Measurements from ENCODE around the gene RTEL1. TPM values are rescaled to one million over a fixed set of nuclear protein-coding genes. Genes with fewer than 3 reads are reported as not detected.
"Not testable (repeated sequence)": the region's sequence is repeated elsewhere in the genome, so short reads cannot be mapped to it uniquely, and the experiment has no call there.

Gene RTEL1
- total RNA-seq, 1 experiment from 2014 or later: 51.1 TPM

DNA sequence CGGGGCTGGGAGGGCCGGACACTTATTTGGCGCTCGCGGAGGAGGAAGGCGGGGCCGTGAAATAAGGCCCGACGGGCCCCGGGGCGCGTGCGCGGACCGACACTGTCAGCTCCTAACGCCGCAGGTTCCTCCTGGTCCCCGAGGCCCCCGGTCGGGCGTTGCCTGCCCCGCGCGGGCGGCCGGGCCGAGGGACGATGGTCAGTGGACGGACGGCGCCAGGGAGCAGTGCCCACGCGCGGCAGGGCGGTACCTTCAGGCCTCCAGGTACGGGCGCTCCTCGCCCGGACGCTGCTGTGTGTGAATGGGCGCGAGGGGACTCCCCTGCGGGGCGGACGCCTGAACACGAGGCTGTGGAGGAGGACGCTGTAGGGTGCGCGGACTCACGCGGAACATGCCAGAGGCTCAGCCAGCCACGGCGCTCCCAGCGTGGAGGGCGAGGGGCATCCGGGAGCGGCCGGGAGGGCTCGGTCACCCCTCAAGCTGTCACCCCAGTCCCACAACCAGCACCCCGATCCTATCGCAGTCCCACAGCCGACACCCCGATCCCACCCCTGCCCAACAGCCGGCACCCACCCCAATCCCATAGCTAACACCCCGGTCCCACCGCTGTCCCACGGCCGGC lies 30.9 kb upstream of the RTEL1 start:
- peaks cover 18% of the 10 kb centered on the region for H3K4me1 ChIP-seq
- intact Hi-C loops (cut with micrococcal nuclease; ENCODE audit: unreplicated experiment): loop anchor here (2.0 to 10.0 kb wide), 4 partner anchors 16 to 268 kb away; partner anchors contain the start of genes ABHD16B, DNAJC5, RTEL1 and TPD52L2
- TF ChIP-seq, protein P1, sequence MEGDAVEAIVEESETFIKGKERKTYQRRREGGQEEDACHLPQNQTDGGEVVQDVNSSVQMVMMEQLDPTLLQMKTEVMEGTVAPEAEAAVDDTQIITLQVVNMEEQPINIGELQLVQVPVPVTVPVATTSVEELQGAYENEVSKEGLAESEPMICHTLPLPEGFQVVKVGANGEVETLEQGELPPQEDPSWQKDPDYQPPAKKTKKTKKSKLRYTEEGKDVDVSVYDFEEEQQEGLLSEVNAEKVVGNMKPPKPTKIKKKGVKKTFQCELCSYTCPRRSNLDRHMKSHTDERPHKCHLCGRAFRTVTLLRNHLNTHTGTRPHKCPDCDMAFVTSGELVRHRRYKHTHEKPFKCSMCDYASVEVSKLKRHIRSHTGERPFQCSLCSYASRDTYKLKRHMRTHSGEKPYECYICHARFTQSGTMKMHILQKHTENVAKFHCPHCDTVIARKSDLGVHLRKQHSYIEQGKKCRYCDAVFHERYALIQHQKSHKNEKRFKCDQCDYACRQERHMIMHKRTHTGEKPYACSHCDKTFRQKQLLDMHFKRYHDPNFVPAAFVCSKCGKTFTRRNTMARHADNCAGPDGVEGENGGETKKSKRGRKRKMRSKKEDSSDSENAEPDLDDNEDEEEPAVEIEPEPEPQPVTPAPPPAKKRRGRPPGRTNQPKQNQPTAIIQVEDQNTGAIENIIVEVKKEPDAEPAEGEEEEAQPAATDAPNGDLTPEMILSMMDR (IDR thresholded peaks at IDR 0.05; ENCODE audit: insufficient read depth in 1 of 2, low read depth in 1 of 2, low read length in 1 of 2, severe bottlenecking in 1 of 2, unreplicated experiment in 1 of 2): no peak
- DNase-seq: peak; percentile 98 to 100
- no peaks in the 10 kb centered on the region for H3K27me3 ChIP-seq (replicated peaks; ENCODE audit: control insufficient read depth, insufficient read depth, low read length)
- Mint-ChIP-seq H3K4me3 (ENCODE audit: unreplicated experiment) (peak overlapping the region; percentile 80), H3K9me3 (ENCODE audit: unreplicated experiment) (no peaks in the 10 kb centered on the region), H3K4me1 (ENCODE audit: low read depth, unreplicated experiment) (peaks cover 25% of the 10 kb centered on the region), H3K27ac (ENCODE audit: unreplicated experiment) (peak overlapping the region; percentile 80), H3K36me3 (ENCODE audit: insufficient read depth, unreplicated experiment) (peaks cover 43% of the 10 kb centered on the region), H3K27me3 (ENCODE audit: insufficient read depth, unreplicated experiment) (no peaks in the 10 kb centered on the region)
- peak overlapping the region; percentile 91 for H3K4me3 ChIP-seq (ENCODE audit: low read depth, low read length)
- no TSS peak for BruUV-seq (replicated peaks)
- CTCF ChIA-PET: interaction anchor here (0.5 to 1.7 kb wide), 8 partner anchors 15 to 376 kb away, joined by 3 to 18 read pairs (median 7); partner anchors contain the start of genes HELZ2, PTK6 and RTEL1
- no peaks in the 10 kb centered on the region for H3K9me3 ChIP-seq
- POLR2A ChIA-PET: interaction anchor here (0.5 to 1.8 kb wide), 13 partner anchors 8 to 1202 kb away, joined by 3 to 30 read pairs (median 3); partner anchors contain the start of genes HELZ2, RTEL1, TPD52L2 and UCKL1
- no peaks in the 10 kb centered on the region for H3K36me3 ChIP-seq (ENCODE audit: control insufficient read depth, insufficient read depth, low read length)

GRCh38 chr20:63627751-63628245 lies 30.3 kb upstream of the RTEL1 start:
- ChIA-PET CTCF (interaction anchor here (0.6 to 1.7 kb wide), 7 partner anchors 14 to 405 kb away, joined by 3 to 18 read pairs (median 8); partner anchors contain the start of genes ARFRP1, PTK6, RTEL1 and ZGPAT), POLR2A (interaction anchor here (0.7 to 1.8 kb wide), 5 partner anchors 14 to 238 kb away, joined by 3 to 30 read pairs (median 10); partner anchors contain the start of genes RTEL1 and TPD52L2)
- H3K4me3 Mint-ChIP-seq (ENCODE audit: unreplicated experiment): peak overlapping the region; percentile 80
- BruUV-seq (replicated peaks): no TSS peak
- H3K27ac Mint-ChIP-seq (ENCODE audit: unreplicated experiment): peak overlapping the region; percentile 80
- DNase-seq: peak in 1 of 2 experiments; percentile 55
- H3K4me1 Mint-ChIP-seq (ENCODE audit: low read depth, unreplicated experiment): peaks cover 25% of the 10 kb centered on the region
- Histone ChIP-seq H3K9me3 (no peaks in the 10 kb centered on the region), H3K4me1 (peaks cover 18% of the 10 kb centered on the region), H3K4me3 (ENCODE audit: low read depth, low read length) (peak overlapping the region; percentile 91), H3K36me3 (ENCODE audit: control insufficient read depth, insufficient read depth, low read length) (no peaks in the 10 kb centered on the region), H3K27me3 (replicated peaks; ENCODE audit: control insufficient read depth, insufficient read depth, low read length) (no peaks in the 10 kb centered on the region)
- intact Hi-C loops (cut with micrococcal nuclease; ENCODE audit: unreplicated experiment): loop anchor here (1.0 to 10.0 kb wide), 5 partner anchors 15 to 267 kb away; partner anchors contain the start of genes ABHD16B, DNAJC5, RTEL1 and STMN3
- peaks cover 38% of the 10 kb centered on the region for H3K36me3 Mint-ChIP-seq (ENCODE audit: insufficient read depth, unreplicated experiment)
- TF ChIP-seq, protein P1 (IDR thresholded peaks at IDR 0.05; ENCODE audit: insufficient read depth in 1 of 2, low read depth in 1 of 2, low read length in 1 of 2, severe bottlenecking in 1 of 2, unreplicated experiment in 1 of 2): no peak
- no peaks in the 10 kb centered on the region for H3K9me3 Mint-ChIP-seq (ENCODE audit: unreplicated experiment)
- H3K27me3 Mint-ChIP-seq (ENCODE audit: insufficient read depth, unreplicated experiment): no peaks in the 10 kb centered on the region

- Mint-ChIP-seq H3K36me3 (ENCODE audit: insufficient read depth, unreplicated experiment) (peaks cover 34% of the 10 kb centered on the region), H3K4me1 (ENCODE audit: low read depth, unreplicated experiment) (peaks cover 25% of the 10 kb centered on the region), H3K27me3 (ENCODE audit: insufficient read depth, unreplicated experiment) (no peaks in the 10 kb centered on the region), H3K27ac (ENCODE audit: unreplicated experiment) (peak overlapping the region; percentile 80), H3K4me3 (ENCODE audit: unreplicated experiment) (peak overlapping the region; percentile 80), H3K9me3 (ENCODE audit: unreplicated experiment) (no peaks in the 10 kb centered on the region)
- no peaks in the 10 kb centered on the region for H3K27me3 ChIP-seq (replicated peaks; ENCODE audit: control insufficient read depth, insufficient read depth, low read length)
- BruUV-seq (replicated peaks): TSS peak; percentile 59
- ChIA-PET CTCF (interaction anchor here (0.6 to 1.7 kb wide), 6 partner anchors 13 to 405 kb away, joined by 3 to 18 read pairs (median 7); partner anchors contain the start of genes ARFRP1, PTK6 and ZGPAT), POLR2A (interaction anchor here (0.9 to 1.8 kb wide), 3 partner anchors 13 to 237 kb away, joined by 5 to 19 read pairs (median 10); partner anchors contain the start of genes RTEL1 and TPD52L2)
- TF ChIP-seq, protein P1 (IDR thresholded peaks at IDR 0.05; ENCODE audit: insufficient read depth in 1 of 2, low read depth in 1 of 2, low read length in 1 of 2, severe bottlenecking in 1 of 2, unreplicated experiment in 1 of 2): no peak
- intact Hi-C loops (cut with micrococcal nuclease; ENCODE audit: unreplicated experiment): loop anchor here (1.0 to 10.0 kb wide), 3 partner anchors 25 to 266 kb away; partner anchors contain the start of genes ABHD16B, DNAJC5, STMN3 and TPD52L2
- peaks cover 18% of the 10 kb centered on the region for H3K4me1 ChIP-seq
- H3K4me3 ChIP-seq (ENCODE audit: low read depth, low read length): peak overlapping the region; percentile 91
- no peaks in the 10 kb centered on the region for H3K36me3 ChIP-seq (ENCODE audit: control insufficient read depth, insufficient read depth, low read length)
- no peaks in the 10 kb centered on the region for H3K9me3 ChIP-seq
- DNase-seq: peak; percentile 80 to 84
These were observed 29.7 kb upstream of the RTEL1 start for GRCh38 chr20:63628246-63628975.

DNA sequence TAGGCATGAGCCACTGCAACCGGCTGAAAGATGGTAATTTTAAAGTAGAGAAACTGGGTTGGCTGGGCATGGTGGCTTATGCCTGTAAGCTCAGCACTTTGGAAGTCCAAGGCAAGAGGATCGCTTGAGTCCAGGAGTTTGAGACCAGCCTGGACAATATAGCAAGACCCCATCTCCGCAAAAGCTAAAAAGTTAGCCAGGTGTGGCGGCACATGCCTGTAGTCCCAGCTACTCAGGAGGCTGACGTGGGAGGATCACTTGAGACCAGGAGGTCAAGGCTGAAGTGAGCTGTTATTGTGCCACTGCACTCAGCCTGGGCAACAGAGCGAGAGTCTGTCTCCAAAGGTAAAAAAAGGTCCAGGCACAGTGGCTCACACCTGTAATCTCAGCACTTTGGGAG lies 27.2 kb upstream of the RTEL1 start:
- H3K9me3 Mint-ChIP-seq (ENCODE audit: unreplicated experiment); H3K27me3 Mint-ChIP-seq (ENCODE audit: insufficient read depth, unreplicated experiment); H3K4me1 ChIP-seq; BruUV-seq (replicated peaks); H3K27ac Mint-ChIP-seq (ENCODE audit: unreplicated experiment); H3K36me3 ChIP-seq (ENCODE audit: control insufficient read depth, insufficient read depth, low read length); H3K4me3 ChIP-seq (ENCODE audit: low read depth, low read length); DNase-seq; intact Hi-C loops (cut with micrococcal nuclease; ENCODE audit: unreplicated experiment); POLR2A ChIA-PET; H3K4me3 Mint-ChIP-seq (ENCODE audit: unreplicated experiment); H3K9me3 ChIP-seq; H3K27me3 ChIP-seq (replicated peaks; ENCODE audit: control insufficient read depth, insufficient read depth, low read length): not testable (repeated sequence)
- CTCF ChIA-PET: interaction anchor here (0.5 to 2.3 kb wide), 3 partner anchors 11 to 111 kb away, joined by 3 to 14 read pairs (median 3); partner anchors contain the start of gene PPDPF
- Mint-ChIP-seq H3K4me1 (ENCODE audit: low read depth, unreplicated experiment) (peaks cover 10% of the 10 kb centered on the region), H3K36me3 (ENCODE audit: insufficient read depth, unreplicated experiment) (peaks cover 18% of the 10 kb centered on the region)
